SKM-1 (cell line): ENCODE measurements around the gene MLLT6.

ENCODE experiments used
- DNase-seq: peaks from one replicate; lab custom pipeline; 2025; ENCODE audit not compliant: unreplicated experiment; lab: John Stamatoyannopoulos, UW

MLLT6 gene

GRCh38 chr17:38706505-38707216 is 1.6 kb downstream of the MLLT6 start:
- DNase-seq = no peak

GRCh38 chr17:38707678-38708351 is 2.7 kb downstream of the MLLT6 start:
- DNase-seq = no peak

GRCh38 chr17:38709104-38709820 is 4.2 kb downstream of the MLLT6 start:
- DNase-seq = no peak

- DNase-seq = no peak
Observed at GRCh38 chr17:38709864-38710603, 5.0 kb downstream of the MLLT6 start.

- DNase-seq = no peak
Observed at GRCh38 chr17:38710604-38710962, 5.5 kb downstream of the MLLT6 start.

- no peak for DNase-seq
Observed at GRCh38 chr17:38710985-38711384, 5.9 kb downstream of the MLLT6 start.

GRCh38 chr17:38711792-38712571 is 6.9 kb downstream of the MLLT6 start:
- no peak for DNase-seq

- DNase-seq = no peak
Observed at GRCh38 chr17:38712593-38712992, 7.5 kb downstream of the MLLT6 start.

GRCh38 chr17:38713456-38714075 is 8.5 kb downstream of the MLLT6 start:
- no peak for DNase-seq

GRCh38 chr17:38715216-38715943 is 10.3 kb downstream of the MLLT6 start:
- DNase-seq = no peak

- no peak for DNase-seq
Observed at GRCh38 chr17:38716368-38717005, 11.4 kb downstream of the MLLT6 start.

GRCh38 chr17:38717139-38717745 is 12.2 kb downstream of the MLLT6 start:
- DNase-seq = no peak

- no peak for DNase-seq
Observed at GRCh38 chr17:38719289-38719942, 14.3 kb downstream of the MLLT6 start.

- no peak for DNase-seq
Observed at GRCh38 chr17:38719943-38720641, 15.0 kb downstream of the MLLT6 start.

GRCh38 chr17:38720941-38721340 is 15.9 kb downstream of the MLLT6 start:
- DNase-seq = no peak

- DNase-seq = no peak
Observed at GRCh38 chr17:38721802-38722201, 16.7 kb downstream of the MLLT6 start.

GRCh38 chr17:38724337-38724988 is 19.4 kb downstream of the MLLT6 start:
- no peak for DNase-seq
